NCI-H1092 (cell line): Measurements from ENCODE around the gene PPP1R2.
"Not testable (repeated sequence)": the region's sequence is repeated elsewhere in the genome, so short reads cannot be mapped to it uniquely, and the experiment has no call there.

Experiments
- DNase-seq: peaks from one replicate; lab custom pipeline; 2025; lab: John Stamatoyannopoulos, UW

Gene PPP1R2

GRCh38 chr3:195535293-195535692 is 7.8 kb downstream of the PPP1R2 start:
- DNase-seq, result no peak

GRCh38 chr3:195532834-195533233 is 10.3 kb downstream of the PPP1R2 start:
- no peak for DNase-seq

- no peak for DNase-seq
Measured at GRCh38 chr3:195532345-195532744, 10.8 kb downstream of the PPP1R2 start.

- DNase-seq, result no peak
Measured at GRCh38 chr3:195531683-195532082, 11.4 kb downstream of the PPP1R2 start.

- no peak for DNase-seq
Measured at GRCh38 chr3:195526492-195526891, 16.6 kb downstream of the PPP1R2 start.

GRCh38 chr3:195524171-195524896 is 18.8 kb downstream of the PPP1R2 start:
- DNase-seq, result no peak

GRCh38 chr3:195522254-195523023 is 20.7 kb downstream of the PPP1R2 start:
- DNase-seq, result no peak

GRCh38 chr3:195517030-195517429 is 26.1 kb downstream of the PPP1R2 start:
- DNase-seq, result no peak

- not testable (repeated sequence) for DNase-seq
Measured at GRCh38 chr3:195514610-195515235, 28.4 kb downstream of the PPP1R2 start.

- no peak for DNase-seq
Measured at GRCh38 chr3:195512798-195513345, 30.3 kb downstream of the PPP1R2 start.

- DNase-seq, result no peak
Measured at GRCh38 chr3:195511136-195511535, 32.0 kb downstream of the PPP1R2 start.

GRCh38 chr3:195508185-195508584 is 34.9 kb downstream of the PPP1R2 start:
- DNase-seq, result no peak

GRCh38 chr3:195475614-195476013 is 67.5 kb downstream of the PPP1R2 start:
- no peak for DNase-seq

- not testable (repeated sequence) for DNase-seq
Measured at GRCh38 chr3:195475116-195475515, 68.0 kb downstream of the PPP1R2 start.

GRCh38 chr3:195468841-195469240 is 74.3 kb downstream of the PPP1R2 start:
- DNase-seq, result no peak

- DNase-seq, result no peak
Measured at GRCh38 chr3:195468391-195468776, 74.7 kb downstream of the PPP1R2 start.

GRCh38 chr3:195467641-195468390 is 75.3 kb downstream of the PPP1R2 start:
- DNase-seq, result no peak

GRCh38 chr3:195466251-195466650 is 76.9 kb downstream of the PPP1R2 start:
- DNase-seq, result no peak
